ENCODE data around the gene CRKL.
"Not testable (repeated sequence)": the region's sequence is repeated elsewhere in the genome, so short reads cannot be mapped to it uniquely, and the experiment has no call there.

CRKL gene

GRCh38 chr22:20937031-20937793 lies 20.0 kb downstream of the CRKL start:
- TF ChIP-seq CTCF (IDR thresholded peaks at IDR 0.05; ENCODE audit: low read length, missing control alignments): no peak
- no peak for DNase-seq (ENCODE audit: low read depth)
- no peak overlapping the region for H3K4me3 ChIP-seq (replicated peaks; ENCODE audit: low read depth, low read length)

GRCh38 chr22:20937794-20938671 lies 20.8 kb downstream of the CRKL start:
- TF ChIP-seq CTCF (IDR thresholded peaks at IDR 0.05; ENCODE audit: low read length, missing control alignments): no peak
- DNase-seq (ENCODE audit: low read depth): no peak
- no peak overlapping the region for H3K4me3 ChIP-seq (replicated peaks; ENCODE audit: low read depth, low read length)

- H3K4me3 ChIP-seq (replicated peaks; ENCODE audit: low read depth, low read length); DNase-seq (ENCODE audit: low read depth): not testable (repeated sequence)
These were observed 22.4 kb downstream of the CRKL start for GRCh38 chr22:20939457-20940185.

GRCh38 chr22:20940186-20940651 lies 23.0 kb downstream of the CRKL start:
- H3K4me3 ChIP-seq (replicated peaks; ENCODE audit: low read depth, low read length): no peak overlapping the region
- no peak for TF ChIP-seq CTCF (IDR thresholded peaks at IDR 0.05; ENCODE audit: low read length, missing control alignments)
- no peak for DNase-seq (ENCODE audit: low read depth)

- no peak overlapping the region for H3K4me3 ChIP-seq (replicated peaks; ENCODE audit: low read depth, low read length)
- TF ChIP-seq CTCF (IDR thresholded peaks at IDR 0.05; ENCODE audit: low read length, missing control alignments): no peak
- DNase-seq (ENCODE audit: low read depth): no peak
These were observed 23.7 kb downstream of the CRKL start for GRCh38 chr22:20940904-20941385.

GRCh38 chr22:20942203-20942902 lies 25.1 kb downstream of the CRKL start:
- H3K4me3 ChIP-seq (replicated peaks; ENCODE audit: low read depth, low read length); DNase-seq (ENCODE audit: low read depth): not testable (repeated sequence)

GRCh38 chr22:20943104-20943933 lies 26.1 kb downstream of the CRKL start:
- DNase-seq (ENCODE audit: low read depth): no peak
- TF ChIP-seq CTCF (IDR thresholded peaks at IDR 0.05; ENCODE audit: low read length, missing control alignments): no peak
- H3K4me3 ChIP-seq (replicated peaks; ENCODE audit: low read depth, low read length): no peak overlapping the region
